Activated gamma-delta T cell treated with Interleukin-2 at 50 U/mL for 16 hours (primary cell): ENCODE results near the gene GFRAL.

ENCODE experiments used
- DNase-seq: peaks from one replicate; pipeline ENCODE4 v3.0.0-alpha.2; 2020

The GFRAL gene

DNA sequence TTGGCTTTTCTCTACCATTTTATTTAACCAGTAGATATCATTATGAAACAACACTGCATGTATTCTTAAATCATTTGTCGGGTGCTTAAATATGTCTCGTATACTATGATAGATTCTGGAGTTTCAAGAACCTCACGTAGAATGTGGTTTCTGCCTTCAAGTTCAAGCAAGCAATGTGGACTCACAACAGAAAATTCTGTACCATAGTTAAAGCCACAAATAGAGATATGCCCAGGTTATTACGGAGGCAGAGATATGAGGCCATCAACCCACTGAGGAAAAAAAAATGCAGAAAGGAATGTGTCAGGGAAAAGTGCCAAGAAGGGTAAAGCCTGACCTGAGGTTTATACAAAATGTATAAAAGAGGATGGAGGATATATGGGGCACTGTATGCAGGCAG is 109.9 kb downstream of the GFRAL start:
- no peak for DNase-seq

DNA sequence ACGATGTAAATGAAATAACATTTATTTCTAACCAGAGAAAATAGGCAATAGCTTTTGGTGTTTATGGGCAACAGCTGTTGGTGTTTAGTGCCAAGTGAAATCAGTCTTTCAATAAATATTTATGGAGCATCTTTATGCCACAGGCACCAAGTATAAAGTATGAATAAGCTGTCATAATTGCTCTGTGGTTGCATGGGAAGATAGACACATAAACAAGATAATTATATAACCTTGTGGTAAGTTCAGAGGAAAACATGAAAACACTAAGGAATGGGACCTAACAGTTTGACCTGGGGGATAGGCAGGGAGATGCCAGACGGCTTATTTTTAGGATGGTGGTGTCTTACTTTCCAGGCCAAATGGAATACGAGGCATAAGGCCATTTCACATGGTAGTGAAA is 110.9 kb downstream of the GFRAL start:
- no peak for DNase-seq

DNA sequence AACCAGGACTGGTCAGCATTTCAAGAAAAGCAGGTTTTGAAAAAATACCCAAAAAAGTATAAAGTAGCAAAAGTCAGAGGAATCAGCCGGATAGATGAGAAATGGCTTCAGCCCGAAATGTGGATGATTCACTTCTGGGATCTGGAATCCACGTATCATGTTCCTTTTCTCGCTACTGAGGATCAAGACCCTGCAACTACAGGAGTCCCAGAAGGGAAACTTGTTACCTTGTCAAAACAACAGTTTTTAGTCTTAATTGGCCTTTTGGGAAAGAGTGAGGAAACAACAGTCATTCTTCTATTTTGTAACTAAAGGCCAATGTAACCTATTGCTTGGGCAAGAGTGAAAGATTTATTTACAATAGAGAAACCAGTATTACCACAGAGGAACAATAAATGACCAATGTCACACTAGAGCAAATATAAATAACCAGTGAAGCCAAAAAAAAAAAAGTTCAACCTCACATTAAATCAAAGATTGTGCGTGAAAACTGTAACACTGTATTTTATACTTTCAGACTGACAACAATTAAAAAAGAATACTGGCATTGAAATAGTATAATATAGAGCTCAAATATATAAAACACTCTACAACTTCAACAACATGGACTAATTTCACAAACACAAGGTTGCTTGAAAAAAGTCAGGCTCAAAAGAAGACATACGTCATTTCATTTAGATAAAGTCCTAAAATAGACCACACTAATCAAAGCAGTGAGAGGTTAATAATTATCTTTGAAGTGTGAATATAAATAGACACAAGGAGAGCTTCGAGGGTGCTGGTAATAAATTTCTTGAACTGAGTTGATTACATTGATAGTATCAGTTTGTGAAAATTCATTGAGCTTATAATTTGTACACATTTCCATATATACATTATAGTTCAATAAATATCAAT is 116.2 kb downstream of the GFRAL start:
- DNase-seq: no peak

DNA sequence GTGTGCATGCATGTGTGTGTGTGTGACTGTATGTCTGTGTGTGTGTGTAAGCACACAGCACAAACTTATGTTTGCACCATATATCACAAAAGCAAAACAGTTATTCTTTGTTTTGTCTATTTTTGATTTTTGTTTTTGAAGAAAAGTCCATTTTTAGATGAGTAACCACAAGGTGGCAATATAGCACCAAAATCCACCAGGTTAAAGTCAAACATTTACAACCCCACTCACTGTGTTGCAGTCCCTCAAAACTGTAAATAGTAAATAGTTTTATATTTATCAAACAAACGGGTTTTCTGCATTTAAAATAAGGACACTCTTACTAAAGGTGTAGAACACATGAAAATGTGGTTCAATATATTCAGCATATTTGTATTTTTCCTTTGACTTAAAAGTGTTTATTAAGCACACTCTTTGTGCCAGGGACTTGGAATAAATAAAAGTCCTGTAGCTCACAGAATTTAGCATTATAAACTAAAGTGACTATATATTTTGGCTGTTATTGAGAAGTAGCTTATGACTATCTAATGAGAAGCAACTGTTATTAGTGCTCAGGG is 118.5 kb downstream of the GFRAL start:
- no peak for DNase-seq

DNA sequence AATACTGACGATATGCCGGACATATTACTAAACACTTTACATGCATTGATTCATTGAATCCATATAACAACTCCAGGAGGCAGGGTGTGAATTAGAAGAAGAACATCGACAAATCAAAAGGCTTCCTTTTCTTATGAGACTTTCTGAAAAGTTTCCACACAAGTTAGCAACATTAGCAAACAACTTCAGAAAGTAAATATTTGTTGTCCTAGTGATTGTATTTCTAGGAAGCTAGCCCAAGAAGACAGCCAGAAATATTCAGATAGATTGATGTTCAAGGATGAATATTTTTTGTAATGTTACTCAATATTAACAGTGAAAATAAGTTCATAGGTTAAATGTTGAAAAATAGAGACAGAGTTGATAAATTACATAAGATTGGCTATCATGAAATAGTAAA is 120.6 kb downstream of the GFRAL start:
- DNase-seq: no peak

DNA sequence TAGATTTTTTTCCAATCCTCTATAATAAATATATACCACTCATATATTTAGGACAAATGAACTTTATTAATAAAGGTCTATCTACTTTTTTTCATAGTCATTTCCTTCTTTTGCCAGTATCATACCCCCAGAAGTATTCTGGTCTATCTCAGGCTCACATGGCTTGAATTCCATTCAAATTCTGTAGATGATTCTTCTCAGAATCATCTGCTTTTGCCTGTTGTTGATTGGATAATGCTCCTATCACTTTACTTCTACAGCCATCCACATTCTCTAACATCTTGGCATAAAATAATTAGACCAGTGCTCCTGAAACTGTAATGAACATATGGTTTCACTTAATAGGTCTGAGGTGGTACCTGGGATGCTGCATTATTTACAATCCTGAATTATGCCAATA is 121.2 kb downstream of the GFRAL start:
- no peak for DNase-seq

DNA sequence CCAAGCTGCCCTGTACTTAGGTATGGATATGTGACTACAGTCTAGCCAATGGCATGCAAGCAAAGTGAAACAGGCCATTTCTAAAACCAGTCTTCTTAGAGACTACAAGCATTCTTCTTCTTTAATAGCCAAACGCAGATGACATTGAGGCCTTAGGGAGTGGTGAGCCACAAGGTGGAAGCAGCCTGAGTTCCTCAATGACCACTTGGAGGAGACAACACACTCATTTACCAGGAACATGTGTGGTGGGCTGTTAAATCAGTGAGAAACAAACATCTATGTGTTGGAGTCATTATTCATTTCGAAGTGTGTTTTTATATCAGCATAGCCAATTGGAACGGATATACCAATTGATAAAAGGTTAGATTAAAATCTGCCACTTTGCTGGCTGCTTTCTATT is 122.0 kb downstream of the GFRAL start:
- DNase-seq: no peak

DNA sequence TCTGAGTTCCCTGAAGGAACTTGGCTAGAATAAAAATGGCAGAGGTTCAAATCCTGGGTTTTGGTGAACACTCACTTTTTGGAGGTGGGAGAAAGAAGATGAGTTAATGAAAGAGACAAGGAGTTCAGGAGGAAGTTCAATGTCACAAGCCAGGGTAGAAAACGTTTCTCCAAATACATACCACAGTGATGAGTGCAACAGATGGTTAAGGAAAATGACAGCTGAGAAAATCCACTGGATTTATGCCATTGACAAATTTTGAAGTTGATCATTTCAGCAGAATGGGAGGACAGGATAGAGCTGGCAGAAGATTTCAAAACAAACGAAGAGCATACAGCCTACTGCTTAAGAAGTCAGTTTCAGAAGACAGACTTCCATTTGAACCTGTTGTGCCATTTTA is 122.7 kb downstream of the GFRAL start:
- DNase-seq: no peak
